NOMO-1 (cell line): ENCODE data around the gene FRAS1.
"Not testable (repeated sequence)": the region's sequence is repeated elsewhere in the genome, so short reads cannot be mapped to it uniquely, and the experiment has no call there.

ENCODE experiments used
- DNase-seq, 2 experiments: peaks; one replicate each; lab custom pipeline; 2025; ENCODE audit not compliant: unreplicated experiment in 2 of 2; lab: John Stamatoyannopoulos, UW

Gene FRAS1

GRCh38 chr4:78265006-78265405, 207.9 kb downstream of the FRAS1 start:
- no peak for DNase-seq

DNA sequence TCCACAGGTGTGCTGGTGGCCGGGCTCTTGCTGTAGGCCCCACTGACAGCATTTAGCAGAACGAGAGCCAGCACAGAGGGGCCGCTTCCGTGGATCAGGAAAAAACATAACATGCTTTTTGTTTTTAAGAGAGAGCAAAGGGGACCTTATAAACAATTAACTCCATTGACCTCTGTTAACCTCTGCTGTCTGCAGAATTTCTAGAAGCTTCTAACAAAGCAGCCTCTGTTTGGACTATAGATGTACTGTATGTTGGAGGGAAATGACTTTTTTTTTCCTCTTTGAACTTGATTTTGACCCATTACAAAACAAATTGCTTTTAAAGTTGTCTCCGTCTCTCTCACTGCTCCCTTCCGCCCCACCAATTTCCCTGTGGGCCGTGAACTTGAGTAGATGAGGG, 210.7 kb downstream of the FRAS1 start:
- no peak for DNase-seq

- DNase-seq = no peak
Observed at GRCh38 chr4:78268597-78268996, 211.5 kb downstream of the FRAS1 start.

DNA sequence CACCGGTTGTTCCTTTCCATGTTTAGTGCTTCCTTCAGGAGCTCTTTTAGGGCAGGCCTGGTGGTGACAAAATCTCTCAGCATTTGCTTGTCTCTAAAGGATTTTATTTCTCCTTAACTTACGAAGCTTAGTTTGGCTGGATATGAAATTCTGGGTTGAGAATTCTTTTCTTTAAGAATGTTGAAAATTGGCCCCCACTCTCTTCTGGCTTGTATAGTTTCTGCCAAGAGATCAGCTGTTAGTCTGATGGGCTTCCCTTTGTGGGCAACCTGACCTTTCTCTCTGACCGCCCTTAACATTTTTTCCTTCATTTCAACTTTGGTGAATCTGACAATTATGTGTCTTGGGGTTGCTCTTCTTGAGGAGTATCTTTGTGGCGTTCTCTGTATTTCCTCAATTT, 218.3 kb downstream of the FRAS1 start:
- DNase-seq = not testable (repeated sequence)

DNA sequence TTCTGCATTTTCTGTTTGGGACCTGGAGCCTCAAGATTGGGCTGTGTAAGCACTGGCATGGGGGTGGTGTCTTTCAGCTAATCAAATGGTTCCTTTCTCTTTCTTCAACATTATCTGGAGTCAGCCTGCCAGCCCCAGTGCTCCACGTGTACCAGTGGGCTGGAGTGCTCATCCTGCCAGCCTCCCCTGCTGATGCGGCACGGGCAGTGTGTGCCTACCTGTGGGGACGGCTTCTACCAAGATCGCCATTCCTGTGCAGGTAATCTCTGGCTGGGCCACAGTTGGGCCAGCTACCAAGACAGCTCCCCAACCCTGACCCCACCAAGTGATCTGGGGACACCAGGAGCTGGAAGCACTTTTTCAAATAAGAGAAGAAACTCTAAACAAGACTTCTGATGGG, 229.2 kb downstream of the FRAS1 start:
- DNase-seq = no peak

- DNase-seq = no peak
Observed at GRCh38 chr4:78288327-78288726, 231.2 kb downstream of the FRAS1 start.

DNA sequence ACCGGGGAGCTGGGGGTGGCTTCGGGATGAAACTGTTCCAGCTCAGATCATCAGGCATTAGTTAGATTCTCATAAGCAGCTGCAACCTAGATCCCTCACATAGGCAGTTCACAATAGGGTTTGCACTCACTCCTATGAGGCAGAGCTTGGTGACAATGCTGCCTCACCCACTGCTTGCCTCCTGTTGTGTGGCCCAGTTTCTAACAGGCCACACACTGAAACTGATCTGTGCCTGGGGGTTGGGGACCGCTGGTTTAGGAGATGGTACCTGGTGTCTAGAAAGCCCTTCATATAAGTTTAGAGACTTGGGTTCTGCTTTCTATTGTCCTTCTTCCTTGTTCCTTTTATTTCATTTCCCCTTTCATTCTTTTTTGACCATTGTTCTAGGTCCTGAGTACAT, 234.2 kb downstream of the FRAS1 start:
- DNase-seq = no peak

GRCh38 chr4:78292341-78292740, 235.2 kb downstream of the FRAS1 start:
- DNase-seq = no peak

DNA sequence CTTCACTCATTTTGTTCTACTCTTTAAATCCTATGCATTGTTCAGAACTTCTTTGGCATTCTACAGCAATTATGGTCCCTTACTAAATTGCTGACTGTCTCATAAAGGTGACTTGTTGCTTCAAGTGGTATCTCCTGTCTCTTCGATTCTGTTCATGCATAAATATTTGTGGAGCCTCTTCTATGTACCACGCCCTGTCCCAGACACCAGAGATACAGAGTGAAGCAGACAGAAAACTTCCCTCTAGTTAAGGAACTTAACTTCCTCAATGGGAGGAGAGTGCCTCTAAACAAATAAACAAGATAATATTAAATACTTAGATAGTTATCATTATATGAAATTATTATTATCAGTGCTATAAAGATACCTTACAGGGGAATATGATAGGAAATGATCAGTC, 235.7 kb downstream of the FRAS1 start:
- DNase-seq = no peak

- DNase-seq = no peak
Observed at GRCh38 chr4:78293348-78293747, 236.2 kb downstream of the FRAS1 start.

GRCh38 chr4:78293821-78294301, 236.7 kb downstream of the FRAS1 start:
- no peak for DNase-seq

DNA sequence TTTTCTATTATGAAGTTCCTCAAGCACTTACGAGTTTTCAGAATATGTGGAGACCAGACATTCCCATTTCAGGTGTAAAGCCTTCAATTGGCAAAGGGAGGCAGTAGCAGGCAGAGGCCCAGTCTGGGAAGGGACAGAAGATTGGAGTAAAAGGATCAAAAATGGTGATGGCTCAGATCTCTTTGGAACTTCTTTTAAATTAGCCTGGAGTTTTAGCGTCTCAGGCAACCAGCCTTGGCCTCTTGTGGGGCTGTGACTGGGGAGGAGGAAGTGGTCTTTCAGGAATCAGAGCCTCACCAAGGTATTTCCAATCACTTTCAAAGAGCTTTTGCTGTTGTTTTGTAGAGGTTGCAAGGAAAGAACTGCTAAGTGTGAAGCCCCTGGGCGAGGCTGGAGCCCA, 239.1 kb downstream of the FRAS1 start:
- DNase-seq = no peak

- DNase-seq = peak in 1 of 2 experiments; percentile 30
Observed at GRCh38 chr4:78297116-78297800, 240.1 kb downstream of the FRAS1 start.

DNA sequence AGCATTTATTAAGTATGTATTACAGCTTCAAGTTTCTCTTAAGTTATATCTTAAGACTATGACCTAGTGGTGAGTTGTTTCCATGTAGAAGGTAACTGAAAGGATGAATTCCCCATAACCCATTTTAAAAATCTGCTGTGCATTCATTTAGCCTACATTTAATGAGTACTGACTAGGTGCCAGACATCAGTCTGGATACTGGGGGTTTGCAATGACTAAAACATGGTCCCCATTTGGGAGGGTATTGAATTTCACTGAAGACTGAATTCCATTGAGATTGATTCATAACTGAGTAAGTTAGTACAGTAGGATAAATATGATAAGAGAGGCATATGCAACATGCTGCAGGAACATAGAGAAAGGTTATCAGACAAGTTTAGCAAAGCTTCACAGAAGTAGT, 241.5 kb downstream of the FRAS1 start:
- DNase-seq = no peak

GRCh38 chr4:78299565-78299972, 242.4 kb downstream of the FRAS1 start:
- DNase-seq = no peak

GRCh38 chr4:78307263-78307662, 250.1 kb downstream of the FRAS1 start:
- not testable (repeated sequence) for DNase-seq

DNA sequence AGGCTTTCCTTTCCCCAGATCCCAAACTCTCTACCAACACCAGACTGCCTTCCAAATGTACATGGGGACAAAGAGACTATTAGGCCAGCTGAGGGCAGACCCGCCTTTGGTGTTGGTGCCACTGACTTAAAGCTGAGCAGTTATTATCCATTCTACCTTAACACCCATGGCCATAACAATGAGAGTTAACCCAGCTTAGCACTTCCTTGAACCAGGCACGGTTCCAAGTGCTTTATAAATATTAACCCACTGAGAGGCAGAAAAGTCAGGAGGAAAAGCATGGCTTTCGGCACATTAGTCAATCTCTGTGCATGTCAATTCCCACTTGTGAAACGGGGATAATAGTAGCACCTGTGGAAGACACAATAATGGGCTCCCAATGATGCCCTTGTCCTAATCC, 251.4 kb downstream of the FRAS1 start:
- DNase-seq = no peak

- no peak for DNase-seq
Observed at GRCh38 chr4:78309352-78309751, 252.2 kb downstream of the FRAS1 start.

DNA sequence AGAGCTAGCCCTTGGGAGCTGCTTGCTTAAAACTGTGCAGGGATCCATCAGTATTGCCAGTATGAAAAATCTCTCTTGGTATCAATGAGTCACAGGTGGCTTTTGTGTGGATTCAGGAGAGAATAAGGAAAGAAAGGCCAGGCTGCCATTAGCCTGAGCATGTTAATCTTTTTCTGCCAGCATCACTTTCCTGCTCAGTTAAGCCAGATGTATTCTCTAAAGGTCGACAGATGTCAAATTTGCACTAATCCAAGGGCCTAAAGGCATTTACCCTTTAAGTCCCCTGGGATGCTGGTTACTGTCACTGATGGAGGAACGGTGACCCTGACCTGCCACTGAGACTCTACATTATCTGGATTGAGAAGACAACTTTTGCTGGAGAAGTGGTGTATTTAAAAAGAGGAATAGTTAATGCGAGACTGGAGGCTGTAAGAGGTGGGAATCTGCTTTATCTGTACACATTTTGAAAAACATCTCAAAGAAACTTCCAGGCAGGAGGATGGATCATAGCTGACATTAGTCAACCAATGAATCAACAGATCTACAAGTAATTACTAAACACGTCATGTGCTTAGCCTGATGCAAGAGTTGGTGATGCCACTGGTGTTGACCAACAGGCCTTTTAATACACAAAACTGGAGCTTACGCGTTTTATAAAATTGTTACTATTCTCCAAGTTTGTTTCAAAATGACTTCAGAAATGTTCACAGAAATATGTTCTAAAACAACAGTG, 253.1 kb downstream of the FRAS1 start:
- no peak for DNase-seq

DNA sequence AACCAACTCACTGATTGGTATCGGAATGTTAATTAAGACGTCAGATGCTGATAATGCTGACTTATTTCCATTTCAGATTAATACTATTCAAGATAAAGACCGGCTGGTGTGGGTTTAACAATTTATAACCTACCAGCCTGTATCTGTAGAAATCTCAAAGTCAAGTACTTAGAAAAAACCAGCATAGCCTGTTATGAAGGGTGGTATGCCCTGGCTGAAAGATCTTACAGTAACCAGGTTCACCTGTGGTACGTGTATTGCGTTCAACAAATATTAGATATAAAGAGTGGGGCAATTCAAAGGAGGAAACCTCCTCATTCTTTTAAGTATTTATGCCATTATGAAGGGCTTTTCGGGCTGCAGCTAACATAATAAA, 253.6 kb downstream of the FRAS1 start:
- DNase-seq = no peak

GRCh38 chr4:78311306-78311705, 254.2 kb downstream of the FRAS1 start:
- no peak for DNase-seq

GRCh38 chr4:78312989-78313753, 256.0 kb downstream of the FRAS1 start:
- no peak for DNase-seq
